K562 (cell line): ENCODE results near the gene TMC6. TPM values are rescaled to one million over a fixed set of nuclear protein-coding genes. Genes with fewer than 3 reads are reported as not detected.

ENCODE experiments used
- BRD4 ChIP-seq: fragments of 200-600 bp; sonication (generic); IDR thresholded peaks from 2 replicates; pipeline ENCODE4 v1.6.1; 2017; ENCODE audit warnings: inconsistent platforms
- CAMTA2 ChIP-seq: fragments of 250-450 bp; sonication (Bioruptor Pico); conservative IDR thresholded peaks from 2 replicates; pipeline ENCODE4 v1.5.1; 2022
- EZH2 ChIP-seq: IDR thresholded peaks from 2 replicates; pipeline ENCODE4 v1.6.1; 2012; ENCODE audit warnings: low read depth, mild to moderate bottlenecking, inconsistent platforms, low read length, borderline replicate concordance
- ILF3 ChIP-seq: fragments of 450-650 bp; IDR thresholded peaks from 2 replicates; pipeline ENCODE4 v1.6.1; 2018; ENCODE audit warnings: antibody characterized with exemption, mild to moderate bottlenecking, moderate library complexity, borderline replicate concordance
- IRF2 ChIP-seq: sonication (generic); formaldehyde crosslinking; IDR thresholded peaks from 2 replicates; pipeline ENCODE4 v1.8.1; 2022; ENCODE audit warnings: mild to moderate bottlenecking, missing genetic modification reagents
- MIER1 ChIP-seq: fragments of 450-650 bp; IDR thresholded peaks from 2 replicates; pipeline ENCODE4 v1.6.1; 2016; ENCODE audit warnings: antibody characterized with exemption, mild to moderate bottlenecking, low read depth
- MYC ChIP-seq, 2 experiments: fragments of 250-450 bp in 1 of 2; sonication (Bioruptor Pico) in 1 of 2; IDR thresholded peaks; 2 replicates each; pipeline versions ENCODE4 v1.5.1 to v1.6.1; 2012 to 2021; ENCODE audit warnings: low read depth in 2 of 2, borderline replicate concordance in 1 of 2, improper control_type of control experiment in 1 of 2, low read length in 1 of 2, mild to moderate bottlenecking in 1 of 2, moderate library complexity in 1 of 2
- NUFIP1 ChIP-seq: fragments of 450-650 bp; IDR thresholded peaks from 2 replicates; pipeline ENCODE4 v1.6.1; 2018; ENCODE audit not compliant: partially characterized antibody
- POLR2G ChIP-seq: fragments of 200-400 bp; formaldehyde crosslinking; IDR thresholded peaks from 2 replicates; pipeline ENCODE4 v1.6.1; 2017; ENCODE audit warnings: low read depth, mild to moderate bottlenecking, antibody characterized with exemption, low read length, moderate library complexity
- RAD21 ChIP-seq, 2 experiments: fragments of 250-450 bp in 1 of 2; fragments of 450-650 bp in 1 of 2; sonication (Bioruptor Pico) in 1 of 2; formaldehyde crosslinking in 1 of 2; IDR thresholded peaks in 1 of 2; conservative IDR thresholded peaks in 1 of 2; 2 replicates each; pipeline versions ENCODE4 v1.4.0 to v1.8.0; 2020 to 2022; ENCODE audit warnings: mild to moderate bottlenecking in 2 of 2, moderate library complexity in 1 of 2
- RBM22 ChIP-seq: fragments of 200-400 bp; formaldehyde crosslinking; IDR thresholded peaks from 2 replicates; pipeline ENCODE4 v1.6.1; 2018; ENCODE audit warnings: low read length, low read depth; ENCODE audit not compliant: poor library complexity, severe bottlenecking
- SPI1 ChIP-seq: IDR thresholded peaks from 2 replicates; pipeline ENCODE4 v1.6.1; 2011; ENCODE audit warnings: low read depth, low read length, control low read depth, borderline replicate concordance
- SRSF9 ChIP-seq: fragments of 200-400 bp; formaldehyde crosslinking; IDR thresholded peaks from 2 replicates; pipeline ENCODE4 v1.6.1; 2017; ENCODE audit warnings: low read depth, low read length, borderline replicate concordance
- STAG1 ChIP-seq: sonication (generic); formaldehyde crosslinking; IDR thresholded peaks from 2 replicates; pipeline ENCODE4 v1.5.0; 2020; ENCODE audit warnings: missing genetic modification reagents, borderline replicate concordance
- TAF7 ChIP-seq: fragments of 450-650 bp; IDR thresholded peaks from 2 replicates; pipeline ENCODE4 v1.6.1; 2016; ENCODE audit warnings: missing genetic modification characterization, missing compliant biosample characterization
- TFAM ChIP-seq: fragments of 250-450 bp; sonication (Bioruptor Pico); conservative IDR thresholded peaks from 2 replicates; pipeline ENCODE4 v1.5.0; 2021; ENCODE audit warnings: mild to moderate bottlenecking, moderate library complexity
- ZNF121 ChIP-seq: sonication (generic); formaldehyde crosslinking; conservative IDR thresholded peaks from 2 replicates; pipeline ENCODE4 v1.8.0; 2022; ENCODE audit warnings: missing genetic modification reagents
- ZNF184 ChIP-seq: sonication (generic); formaldehyde crosslinking; IDR thresholded peaks from 2 replicates; pipeline ENCODE4 v1.5.0; 2020; ENCODE audit warnings: missing genetic modification reagents
- ZNF239 ChIP-seq: fragments of 250-450 bp; sonication (Bioruptor Pico); IDR thresholded peaks from 2 replicates; pipeline ENCODE4 v1.4.0; 2020; ENCODE audit warnings: mild to moderate bottlenecking
- ZNF347 ChIP-seq: fragments of 450-650 bp; formaldehyde crosslinking; IDR thresholded peaks from 2 replicates; pipeline ENCODE4 v1.4.0; 2020; ENCODE audit warnings: low read depth, mild to moderate bottlenecking, moderate library complexity
- polyA plus RNA-seq, 8 experiments: library from polyadenylated mRNA; depleted of rRNA in 4 of 8; stranded (reverse) in 5 of 8; unstranded in 3 of 8; fragments of >200 nt; fragmentation: Nextera tagmentation in 2 of 8; fragmentation: Illumina TruSeq in 1 of 8; extraction: Ambion mirVana in 2 of 8; extraction: Trizol in 1 of 8; gene quantifications; 2 replicates each; pipeline versions ENCODE4 v1.2.1 to v1.2.3, GENCODE V29; 2011 to 2014; ENCODE audit warnings: inconsistent platforms in 1 of 8, missing spikeins in 1 of 8
- total RNA-seq, 7 experiments: library from RNA; depleted of rRNA in 6 of 7; stranded (reverse); fragments of >200 nt in 6 of 7; fragmentation: Illumina TruSeq in 2 of 7; extraction: Trizol in 2 of 7; gene quantifications; 2 replicates each; pipeline versions ENCODE4 v1.2.1 to v1.2.3, GENCODE V29; 2011 to 2021; ENCODE audit warnings: low replicate concordance in 1 of 7
- TF ChIP-seq, protein P1 (sequence below): fragments of 250-450 bp; sonication (Bioruptor Pico); IDR thresholded peaks from 2 replicates; pipeline ENCODE4 v1.5.1; 2021; ENCODE audit warnings: mild to moderate bottlenecking
- TF ChIP-seq, protein P2 (sequence below): sonication (generic); IDR thresholded peaks from 2 replicates; pipeline ENCODE4 v1.6.1; 2016
- TF ChIP-seq, protein P3 (sequence below): fragments of 250-450 bp; sonication (Bioruptor Pico); IDR thresholded peaks from 2 replicates; pipeline ENCODE4 v1.5.0; 2021; ENCODE audit warnings: mild to moderate bottlenecking, borderline replicate concordance

Gene TMC6
- total and polyA plus RNA-seq, 9 of the 15 experiments (the other 6 are each of a cell fraction or from before 2014, with no cell fraction given) = 4.1 to 351 (median 66.9) TPM

DNA sequence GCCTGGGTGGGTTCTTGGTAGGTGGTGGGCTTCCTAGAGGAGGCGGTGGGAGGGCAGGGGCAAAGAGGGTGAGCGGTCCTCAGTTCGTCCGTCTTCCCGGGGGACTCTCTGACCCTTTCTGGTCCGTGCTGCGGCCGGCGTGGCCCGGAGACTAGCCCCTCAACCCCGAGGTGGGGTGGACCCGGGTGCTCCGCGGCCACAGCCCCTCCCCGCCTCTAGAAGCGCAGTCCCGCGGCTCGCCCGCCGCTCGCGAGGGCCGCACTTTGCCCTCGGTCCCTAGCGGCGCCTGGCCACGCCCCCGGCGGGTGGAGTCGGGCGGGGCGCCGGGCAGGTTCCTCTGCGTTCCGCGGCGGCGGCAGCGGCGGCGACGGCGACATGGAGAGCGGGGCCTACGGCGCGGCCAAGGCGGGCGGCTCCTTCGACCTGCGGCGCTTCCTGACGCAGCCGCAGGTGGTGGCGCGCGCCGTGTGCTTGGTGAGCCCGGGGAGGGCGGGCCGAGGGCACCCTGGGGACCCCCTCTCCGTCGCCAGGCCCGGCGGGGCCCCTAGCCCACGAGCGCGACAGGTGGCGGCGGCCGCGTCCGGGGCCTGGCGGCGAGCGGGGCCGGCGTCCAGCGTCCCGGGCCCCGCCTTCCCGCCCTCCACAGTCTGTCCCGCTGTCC lies 39.8 kb upstream of the TMC6 start, which contains the start of gene SYNGR2 (continued):
- TF ChIP-seq, protein P1, sequence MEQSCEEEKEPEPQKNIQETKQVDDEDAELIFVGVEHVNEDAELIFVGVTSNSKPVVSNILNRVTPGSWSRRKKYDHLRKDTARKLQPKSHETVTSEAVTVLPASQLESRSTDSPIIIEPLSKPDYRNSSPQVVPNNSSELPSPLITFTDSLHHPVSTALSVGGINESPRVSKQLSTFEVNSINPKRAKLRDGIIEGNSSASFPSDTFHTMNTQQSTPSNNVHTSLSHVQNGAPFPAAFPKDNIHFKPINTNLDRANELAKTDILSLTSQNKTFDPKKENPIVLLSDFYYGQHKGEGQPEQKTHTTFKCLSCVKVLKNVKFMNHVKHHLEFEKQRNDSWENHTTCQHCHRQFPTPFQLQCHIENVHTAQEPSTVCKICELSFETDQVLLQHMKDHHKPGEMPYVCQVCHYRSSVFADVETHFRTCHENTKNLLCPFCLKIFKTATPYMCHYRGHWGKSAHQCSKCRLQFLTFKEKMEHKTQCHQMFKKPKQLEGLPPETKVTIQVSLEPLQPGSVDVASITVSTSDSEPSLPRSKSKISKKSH (CRISPR knock-in tag) = no peak
- TF ChIP-seq NUFIP1 (no peak), EZH2 (no peak), SRSF9 (no peak), RBM22 (no peak), STAG1 (CRISPR knock-in tag) (no peak), SPI1 (peak; percentile 32; the same call in 1 of the 2 replicates), IRF2 (CRISPR knock-in tag) (no peak), ZNF347 (CRISPR knock-in tag) (no peak), RAD21 (CRISPR knock-in tag; conservative IDR thresholded peaks at IDR 0.05 in 1 of 2, IDR thresholded peaks at IDR 0.05 in 1 of 2) (no peak; a peak in 2 of 4 replicates), ILF3 (peak; percentile 94; the same call in 1 of the 2 replicates), ZNF239 (CRISPR knock-in tag) (no peak), TFAM (no peak), ZNF121 (no peak), TAF7 (no peak), MYC (IDR thresholded peaks at IDR 0.05; ENCODE audit: low read depth, low read length) (peak; percentile 41; the same call in 1 of the 2 replicates), MYC (CRISPR knock-in tag; IDR thresholded peaks at IDR 0.05; ENCODE audit: borderline replicate concordance, low read depth) (no peak), CAMTA2 (CRISPR knock-in tag) (no peak), BRD4 (no peak), POLR2G (peak; percentile 93), MIER1 (no peak), ZNF184 (CRISPR knock-in tag) (no peak)
- TF ChIP-seq, protein P2, sequence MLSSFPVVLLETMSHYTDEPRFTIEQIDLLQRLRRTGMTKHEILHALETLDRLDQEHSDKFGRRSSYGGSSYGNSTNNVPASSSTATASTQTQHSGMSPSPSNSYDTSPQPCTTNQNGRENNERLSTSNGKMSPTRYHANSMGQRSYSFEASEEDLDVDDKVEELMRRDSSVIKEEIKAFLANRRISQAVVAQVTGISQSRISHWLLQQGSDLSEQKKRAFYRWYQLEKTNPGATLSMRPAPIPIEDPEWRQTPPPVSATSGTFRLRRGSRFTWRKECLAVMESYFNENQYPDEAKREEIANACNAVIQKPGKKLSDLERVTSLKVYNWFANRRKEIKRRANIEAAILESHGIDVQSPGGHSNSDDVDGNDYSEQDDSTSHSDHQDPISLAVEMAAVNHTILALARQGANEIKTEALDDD = no peak
- TF ChIP-seq, protein P3, sequence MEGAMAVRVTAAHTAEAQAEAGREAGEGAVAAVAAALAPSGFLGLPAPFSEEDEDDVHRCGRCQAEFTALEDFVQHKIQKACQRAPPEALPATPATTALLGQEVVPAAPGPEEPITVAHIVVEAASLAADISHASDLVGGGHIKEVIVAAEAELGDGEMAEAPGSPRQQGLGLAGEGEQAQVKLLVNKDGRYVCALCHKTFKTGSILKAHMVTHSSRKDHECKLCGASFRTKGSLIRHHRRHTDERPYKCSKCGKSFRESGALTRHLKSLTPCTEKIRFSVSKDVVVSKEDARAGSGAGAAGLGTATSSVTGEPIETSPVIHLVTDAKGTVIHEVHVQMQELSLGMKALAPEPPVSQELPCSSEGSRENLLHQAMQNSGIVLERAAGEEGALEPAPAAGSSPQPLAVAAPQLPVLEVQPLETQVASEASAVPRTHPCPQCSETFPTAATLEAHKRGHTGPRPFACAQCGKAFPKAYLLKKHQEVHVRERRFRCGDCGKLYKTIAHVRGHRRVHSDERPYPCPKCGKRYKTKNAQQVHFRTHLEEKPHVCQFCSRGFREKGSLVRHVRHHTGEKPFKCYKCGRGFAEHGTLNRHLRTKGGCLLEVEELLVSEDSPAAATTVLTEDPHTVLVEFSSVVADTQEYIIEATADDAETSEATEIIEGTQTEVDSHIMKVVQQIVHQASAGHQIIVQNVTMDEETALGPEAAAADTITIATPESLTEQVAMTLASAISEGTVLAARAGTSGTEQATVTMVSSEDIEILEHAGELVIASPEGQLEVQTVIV (CRISPR knock-in tag) = no peak
